ENCODE data around the gene KRR1. TPM values are rescaled to one million over a fixed set of nuclear protein-coding genes. Genes with fewer than 3 reads are reported as not detected.
A peak's percentile ranks its signal among the peaks of the same experiment; 100 is the strongest.

The KRR1 gene
- total and polyA plus RNA-seq, 2 of the 13 experiments (the other 11 are each of a cell fraction or from before 2014, with no cell fraction given), result 19.3 to 103 TPM

DNA sequence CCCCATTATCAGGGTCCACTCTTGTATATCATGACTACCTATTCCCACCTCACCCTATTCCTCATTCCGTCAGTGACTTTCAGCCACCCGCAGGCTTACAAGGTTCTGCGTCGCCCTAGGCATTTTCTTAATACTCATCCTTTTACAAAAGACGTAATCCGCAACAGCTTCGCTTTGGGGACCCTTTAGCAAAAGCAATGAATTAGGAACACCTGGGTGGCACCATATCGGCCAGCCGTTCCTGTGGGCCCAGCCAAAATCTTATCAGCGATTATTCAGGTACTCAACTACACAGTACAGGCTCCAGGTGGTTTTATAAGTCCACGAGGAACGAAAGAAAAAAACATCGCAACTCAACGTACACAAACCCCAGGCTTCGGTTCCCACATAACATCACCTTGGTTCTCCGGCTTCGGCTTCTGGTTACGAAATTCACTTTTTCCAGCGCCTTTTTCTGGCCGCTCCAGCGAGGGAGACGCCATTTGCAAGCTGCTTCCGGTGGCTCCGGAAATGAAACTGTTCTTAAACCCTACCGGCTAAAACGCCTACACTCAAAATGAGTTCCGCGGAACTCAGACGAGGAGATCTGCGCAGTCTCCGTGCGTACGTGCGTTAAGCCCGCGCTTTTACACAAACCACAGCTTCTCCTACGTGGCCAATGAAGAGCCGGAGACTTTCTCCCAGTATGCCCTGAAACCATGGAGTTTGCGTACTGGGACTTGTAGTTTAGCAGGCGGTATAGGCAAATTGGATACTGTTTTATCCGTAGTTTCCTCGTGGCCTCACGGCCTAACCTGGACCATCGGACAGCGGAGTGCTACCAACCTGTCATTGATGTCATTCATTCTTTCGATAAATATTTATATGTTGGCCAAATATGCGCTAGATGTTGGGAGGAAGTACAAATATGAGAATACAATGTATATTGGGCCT, at the start of gene KRR1 (continued):
- TF ChIP-seq SP4 (CRISPR knock-in tag; IDR thresholded peaks at IDR 0.05) (peak; percentile 60), ZNF350 (CRISPR knock-in tag; IDR thresholded peaks at IDR 0.05; ENCODE audit: borderline replicate concordance, low read depth) (peak; percentile 95; the same call in 1 of the 2 replicates), MTA3 (CRISPR knock-in tag; IDR thresholded peaks at IDR 0.05) (no peak), ZNF441 (CRISPR knock-in tag; IDR thresholded peaks at IDR 0.05; ENCODE audit: borderline replicate concordance) (peak; percentile 81), RBAK (CRISPR knock-in tag; IDR thresholded peaks at IDR 0.05) (no peak), KMT2B (CRISPR knock-in tag; IDR thresholded peaks at IDR 0.05) (peak; percentile 100), ZNF343 (CRISPR knock-in tag; IDR thresholded peaks at IDR 0.05) (0 out of 2 replicates have a peak, but pooled peaks have one; percentile 30), NONO (IDR thresholded peaks at IDR 0.05) (no peak), NONO (CRISPR knock-in tag; conservative IDR thresholded peaks at IDR 0.05) (peak; percentile 93), HDAC1 (CRISPR knock-in tag; IDR thresholded peaks at IDR 0.05) (peak; percentile 95), ELF1 (CRISPR knock-in tag; IDR thresholded peaks at IDR 0.05) (peak; percentile 87), ZNF329 (CRISPR knock-in tag; IDR thresholded peaks at IDR 0.05; ENCODE audit: low read depth) (0 out of 2 replicates have a peak, but pooled peaks have one; percentile 68), KLF6 (CRISPR knock-in tag; IDR thresholded peaks at IDR 0.05) (0 out of 2 replicates have a peak, but pooled peaks have one; percentile 42), ZNF337 (CRISPR knock-in tag; IDR thresholded peaks at IDR 0.05; ENCODE audit: borderline replicate concordance, low read depth) (0 out of 2 replicates have a peak, but pooled peaks have one; percentile 49), ZNF451 (CRISPR knock-in tag; IDR thresholded peaks at IDR 0.05) (no peak), DPF2 (CRISPR knock-in tag; IDR thresholded peaks at IDR 0.05; ENCODE audit: borderline replicate concordance, low read depth) (no peak), TOE1 (CRISPR knock-in tag; IDR thresholded peaks at IDR 0.05) (0 out of 2 replicates have a peak, but pooled peaks have one; percentile 73), TBL1XR1 (IDR thresholded peaks at IDR 0.05; ENCODE audit: borderline replicate concordance, low read length, partially characterized antibody) (peak; percentile 60), ZFP36L1 (CRISPR knock-in tag; IDR thresholded peaks at IDR 0.05) (peak; percentile 79; the same call in 1 of the 2 replicates), ZNF274 (CRISPR knock-in tag; IDR thresholded peaks at IDR 0.05) (peak; percentile 70; the same call in 1 of the 2 replicates), SCMH1 (CRISPR knock-in tag; IDR thresholded peaks at IDR 0.05; ENCODE audit: borderline replicate concordance) (no peak)
- TF ChIP-seq, protein P1, sequence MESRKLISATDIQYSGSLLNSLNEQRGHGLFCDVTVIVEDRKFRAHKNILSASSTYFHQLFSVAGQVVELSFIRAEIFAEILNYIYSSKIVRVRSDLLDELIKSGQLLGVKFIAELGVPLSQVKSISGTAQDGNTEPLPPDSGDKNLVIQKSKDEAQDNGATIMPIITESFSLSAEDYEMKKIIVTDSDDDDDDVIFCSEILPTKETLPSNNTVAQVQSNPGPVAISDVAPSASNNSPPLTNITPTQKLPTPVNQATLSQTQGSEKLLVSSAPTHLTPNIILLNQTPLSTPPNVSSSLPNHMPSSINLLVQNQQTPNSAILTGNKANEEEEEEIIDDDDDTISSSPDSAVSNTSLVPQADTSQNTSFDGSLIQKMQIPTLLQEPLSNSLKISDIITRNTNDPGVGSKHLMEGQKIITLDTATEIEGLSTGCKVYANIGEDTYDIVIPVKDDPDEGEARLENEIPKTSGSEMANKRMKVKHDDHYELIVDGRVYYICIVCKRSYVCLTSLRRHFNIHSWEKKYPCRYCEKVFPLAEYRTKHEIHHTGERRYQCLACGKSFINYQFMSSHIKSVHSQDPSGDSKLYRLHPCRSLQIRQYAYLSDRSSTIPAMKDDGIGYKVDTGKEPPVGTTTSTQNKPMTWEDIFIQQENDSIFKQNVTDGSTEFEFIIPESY (CRISPR knock-in tag; IDR thresholded peaks at IDR 0.05), result peak; percentile 52; the same call in 1 of the 2 replicates
- TF ChIP-seq, protein P2, sequence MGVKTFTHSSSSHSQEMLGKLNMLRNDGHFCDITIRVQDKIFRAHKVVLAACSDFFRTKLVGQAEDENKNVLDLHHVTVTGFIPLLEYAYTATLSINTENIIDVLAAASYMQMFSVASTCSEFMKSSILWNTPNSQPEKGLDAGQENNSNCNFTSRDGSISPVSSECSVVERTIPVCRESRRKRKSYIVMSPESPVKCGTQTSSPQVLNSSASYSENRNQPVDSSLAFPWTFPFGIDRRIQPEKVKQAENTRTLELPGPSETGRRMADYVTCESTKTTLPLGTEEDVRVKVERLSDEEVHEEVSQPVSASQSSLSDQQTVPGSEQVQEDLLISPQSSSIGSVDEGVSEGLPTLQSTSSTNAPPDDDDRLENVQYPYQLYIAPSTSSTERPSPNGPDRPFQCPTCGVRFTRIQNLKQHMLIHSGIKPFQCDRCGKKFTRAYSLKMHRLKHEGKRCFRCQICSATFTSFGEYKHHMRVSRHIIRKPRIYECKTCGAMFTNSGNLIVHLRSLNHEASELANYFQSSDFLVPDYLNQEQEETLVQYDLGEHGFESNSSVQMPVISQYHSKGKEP (CRISPR knock-in tag; IDR thresholded peaks at IDR 0.05), result 0 out of 2 replicates have a peak, but pooled peaks have one; percentile 24
- TF ChIP-seq, protein P3, sequence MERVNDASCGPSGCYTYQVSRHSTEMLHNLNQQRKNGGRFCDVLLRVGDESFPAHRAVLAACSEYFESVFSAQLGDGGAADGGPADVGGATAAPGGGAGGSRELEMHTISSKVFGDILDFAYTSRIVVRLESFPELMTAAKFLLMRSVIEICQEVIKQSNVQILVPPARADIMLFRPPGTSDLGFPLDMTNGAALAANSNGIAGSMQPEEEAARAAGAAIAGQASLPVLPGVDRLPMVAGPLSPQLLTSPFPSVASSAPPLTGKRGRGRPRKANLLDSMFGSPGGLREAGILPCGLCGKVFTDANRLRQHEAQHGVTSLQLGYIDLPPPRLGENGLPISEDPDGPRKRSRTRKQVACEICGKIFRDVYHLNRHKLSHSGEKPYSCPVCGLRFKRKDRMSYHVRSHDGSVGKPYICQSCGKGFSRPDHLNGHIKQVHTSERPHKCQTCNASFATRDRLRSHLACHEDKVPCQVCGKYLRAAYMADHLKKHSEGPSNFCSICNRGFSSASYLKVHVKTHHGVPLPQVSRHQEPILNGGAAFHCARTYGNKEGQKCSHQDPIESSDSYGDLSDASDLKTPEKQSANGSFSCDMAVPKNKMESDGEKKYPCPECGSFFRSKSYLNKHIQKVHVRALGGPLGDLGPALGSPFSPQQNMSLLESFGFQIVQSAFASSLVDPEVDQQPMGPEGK (CRISPR knock-in tag; IDR thresholded peaks at IDR 0.05), result no peak
